ENCODE data around the gene HAUS8. TPM values are rescaled to one million over a fixed set of nuclear protein-coding genes. Genes with fewer than 3 reads are reported as not detected.
"Not testable (repeated sequence)": the region's sequence is repeated elsewhere in the genome, so short reads cannot be mapped to it uniquely, and the experiment has no call there.

HAUS8 gene
- total RNA-seq, 2 experiments from 2014 or later: 37.0 to 40.6 TPM

DNA sequence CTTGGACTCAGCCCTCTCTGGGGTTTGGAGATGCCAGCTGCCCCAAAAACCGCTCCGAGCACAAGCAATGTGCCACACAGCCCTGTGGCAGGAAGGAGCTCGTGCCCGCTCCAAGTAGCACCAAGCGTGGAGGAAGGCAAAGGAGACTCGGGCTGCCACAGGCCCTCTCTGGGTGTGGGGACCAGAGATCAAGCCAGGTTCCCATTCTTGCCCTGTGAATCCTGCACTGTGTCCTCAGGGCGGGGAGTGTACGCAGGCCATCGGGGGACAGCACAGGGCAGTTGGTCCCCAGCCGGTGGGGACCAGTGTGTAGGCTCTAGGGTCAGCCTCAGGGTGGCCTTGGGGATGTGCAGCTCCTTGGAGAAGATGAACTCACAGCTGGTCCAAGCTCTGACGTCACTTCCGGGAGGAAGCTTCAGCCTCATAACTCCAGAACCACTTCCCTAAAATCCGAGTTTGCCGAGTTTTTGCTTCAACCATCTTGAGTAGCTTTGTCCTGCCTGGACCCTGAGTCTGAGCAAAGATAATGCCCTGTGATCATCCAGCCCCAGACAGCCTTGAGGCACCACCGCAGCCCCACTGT is 39.3 kb downstream of the HAUS8 start:
- Mint-ChIP-seq H3K36me3 (ENCODE audit: low read depth) (no peaks in the 10 kb centered on the region), H3K27ac (no peak overlapping the region), H3K27me3 (no peaks in the 10 kb centered on the region), H3K9me3 (no peaks in the 10 kb centered on the region), H3K4me3 (no peak overlapping the region), H3K4me1 (no peaks in the 10 kb centered on the region)
- ChIA-PET CTCF (no interaction called here), POLR2A (no interaction called here)
- no peak for DNase-seq

DNA sequence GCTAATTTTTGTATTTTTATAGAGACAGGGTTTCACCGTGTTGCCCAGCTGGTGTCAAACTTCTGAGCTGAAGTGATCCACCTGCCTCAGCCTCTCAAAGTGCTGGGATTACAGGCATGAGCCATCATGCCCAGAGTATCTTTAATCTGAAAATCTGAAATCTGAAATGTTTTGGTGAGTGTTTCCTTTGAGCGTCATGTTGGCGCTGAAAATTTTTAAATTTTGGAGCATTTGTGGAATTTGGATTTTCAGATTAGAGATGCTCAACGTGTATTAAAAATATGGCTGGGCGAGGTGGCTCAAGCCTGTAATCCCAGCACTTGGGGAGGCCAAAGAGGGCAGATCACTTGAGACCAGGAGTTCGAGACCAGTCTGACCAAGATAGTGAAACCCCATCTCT is 43.5 kb downstream of the HAUS8 start:
- no peak overlapping the region for H3K4me3 Mint-ChIP-seq
- CTCF ChIA-PET: interaction anchor here (0.8 kb wide), 1 partner anchor 132 kb away, joined by 5 read pairs; no protein-coding TSS in a partner anchor
- H3K27ac Mint-ChIP-seq: no peak overlapping the region
- POLR2A ChIA-PET: no interaction called here
- H3K9me3 Mint-ChIP-seq: no peaks in the 10 kb centered on the region
- no peaks in the 10 kb centered on the region for H3K4me1 Mint-ChIP-seq
- H3K36me3 Mint-ChIP-seq (ENCODE audit: low read depth): no peaks in the 10 kb centered on the region
- no peak for DNase-seq
- H3K27me3 Mint-ChIP-seq: peaks cover 17% of the 10 kb centered on the region

DNA sequence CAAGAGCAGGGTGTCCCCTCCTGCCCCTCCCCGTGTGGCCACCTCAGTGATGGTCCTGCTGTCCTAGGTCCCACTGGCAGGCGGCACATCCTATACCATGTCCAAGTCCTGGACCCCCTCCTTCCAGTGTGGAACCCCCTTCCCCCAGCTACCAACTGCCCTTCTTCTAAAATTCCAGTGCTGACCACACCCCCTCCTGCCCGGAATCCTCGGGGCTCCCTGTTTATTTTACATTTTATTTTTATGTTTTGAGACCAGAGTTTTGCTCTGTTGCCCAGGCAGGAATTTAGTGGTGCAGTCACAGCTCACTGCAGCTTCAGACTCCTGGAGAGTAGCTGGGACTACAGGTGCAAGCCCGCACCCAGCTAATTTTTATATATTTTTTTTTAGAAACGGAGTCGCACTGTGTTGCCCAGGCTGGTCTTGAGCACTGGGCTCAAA is 47.7 kb downstream of the HAUS8 start:
- Mint-ChIP-seq H3K4me3 (no peak overlapping the region), H3K4me1 (peaks cover 5% of the 10 kb centered on the region), H3K36me3 (ENCODE audit: low read depth) (peaks cover 3% of the 10 kb centered on the region), H3K27ac (no peak overlapping the region), H3K9me3 (peaks cover 16% of the 10 kb centered on the region), H3K27me3 (peaks cover 48% of the 10 kb centered on the region)
- CTCF ChIA-PET: no interaction called here
- POLR2A ChIA-PET: no interaction called here
- no peak for DNase-seq

DNA sequence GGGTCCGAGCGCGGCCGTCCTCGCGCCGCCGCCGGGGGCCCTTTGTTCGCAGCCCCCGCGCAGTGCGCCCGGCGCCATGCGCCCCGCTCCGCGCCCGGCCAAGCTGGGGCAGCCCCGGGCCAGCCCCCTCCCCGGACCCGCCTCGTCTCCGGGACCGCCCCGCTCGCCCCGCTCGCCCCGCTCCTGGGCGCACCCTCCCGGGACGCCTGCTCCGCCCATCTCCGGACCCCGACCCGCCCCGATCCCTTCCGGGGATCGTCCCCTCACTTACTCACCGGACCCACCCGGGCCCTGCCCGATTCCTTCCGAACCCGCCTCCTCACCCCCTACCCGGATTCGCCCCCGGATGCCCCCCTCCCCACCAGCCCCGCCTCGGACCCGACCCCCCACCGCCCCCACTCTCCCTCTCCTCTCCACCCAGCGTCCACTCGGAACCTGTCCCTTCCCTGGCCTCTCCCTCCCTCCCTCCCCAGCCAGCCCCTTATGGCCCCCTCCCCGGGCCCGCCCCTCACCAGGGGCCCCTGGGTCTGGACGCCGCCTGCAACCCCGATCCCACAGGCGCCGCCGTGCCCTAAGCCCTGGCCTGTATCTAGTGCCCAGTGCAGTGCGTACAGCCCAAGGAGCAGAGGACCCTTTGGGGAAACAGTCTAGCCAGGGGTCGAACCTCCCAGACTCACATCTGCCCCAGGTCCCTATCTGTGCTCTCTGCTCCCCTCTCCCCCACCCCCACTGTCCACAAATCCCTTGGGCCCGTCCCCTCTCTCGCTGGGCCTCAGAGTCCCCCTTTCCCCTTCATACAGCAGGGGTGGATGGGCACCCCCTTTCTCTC is 48.3 kb downstream of the HAUS8 start, which contains the start of gene CPAMD8:
TSS of gene CPAMD8 (minus strand) at position 105 of the 829 bp plus-strand sequence. CDS start 168 bp downstream, outside the sequence.
- Mint-ChIP-seq H3K4me1 (peaks cover 5% of the 10 kb centered on the region), H3K27me3 (peaks cover 48% of the 10 kb centered on the region), H3K36me3 (ENCODE audit: low read depth) (peaks cover 3% of the 10 kb centered on the region), H3K9me3 (peaks cover 16% of the 10 kb centered on the region), H3K4me3 (no peak within 1 kb of the TSS), H3K27ac (no peak within 1 kb of the TSS)
- CTCF ChIA-PET: no interaction called here
- DNase-seq: no peak
- POLR2A ChIA-PET: no interaction called here

DNA sequence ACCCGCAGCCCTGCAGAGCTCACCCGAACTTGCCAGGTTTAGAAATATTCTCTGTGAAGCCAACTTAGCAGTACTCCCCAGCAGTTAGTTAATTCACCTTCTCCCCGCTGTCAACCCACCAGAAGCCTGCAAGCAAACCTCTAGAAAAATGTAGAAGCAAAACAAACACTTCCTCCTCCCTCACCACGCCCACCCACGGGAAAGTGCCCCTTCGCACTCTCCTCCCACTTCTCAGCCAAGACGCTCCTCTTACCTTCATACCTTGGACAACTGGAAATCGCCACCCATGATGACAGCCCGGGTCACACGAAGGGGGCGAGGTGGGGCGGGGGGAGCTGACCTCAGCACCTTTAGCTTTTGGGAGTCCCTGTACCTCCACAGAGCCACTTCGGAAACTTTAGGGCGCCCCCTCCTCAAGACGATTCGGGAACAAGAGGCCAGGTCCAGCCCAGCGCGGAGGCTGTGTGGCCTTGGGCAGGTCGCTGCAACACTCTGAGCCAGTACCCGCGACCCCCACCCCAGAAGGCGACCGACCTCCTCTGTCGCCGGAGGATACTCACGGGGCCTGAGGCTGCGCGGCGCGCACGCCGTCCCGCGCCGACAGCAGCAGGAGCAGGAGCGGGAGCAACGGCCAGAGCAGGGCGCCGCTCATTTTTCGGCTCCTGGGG is 49.1 kb downstream of the HAUS8 start:
- POLR2A ChIA-PET: no interaction called here

DNA sequence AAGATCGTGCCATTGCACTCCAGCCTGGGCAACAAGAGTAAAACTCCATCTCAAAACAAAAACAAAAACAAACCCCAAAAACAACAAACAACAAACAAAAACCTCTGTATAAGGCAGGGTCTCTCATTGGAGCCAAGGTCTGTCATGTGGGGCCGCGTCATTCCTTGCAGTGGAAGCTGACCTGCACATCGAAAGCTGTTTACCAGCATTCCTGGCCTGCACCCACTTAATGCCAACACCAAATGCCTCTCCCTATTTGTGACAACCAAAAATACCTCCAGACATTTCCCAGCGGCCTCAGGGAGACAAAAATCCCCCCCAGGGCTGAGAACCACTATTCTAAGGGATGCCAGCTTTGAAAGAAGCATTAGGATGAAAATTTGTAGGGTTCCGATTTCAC is 49.9 kb downstream of the HAUS8 start:
- ChIA-PET CTCF (no interaction called here), POLR2A (no interaction called here)
- Mint-ChIP-seq H3K36me3 (ENCODE audit: low read depth) (peaks cover 3% of the 10 kb centered on the region), H3K27me3 (peaks cover 48% of the 10 kb centered on the region), H3K9me3 (peaks cover 16% of the 10 kb centered on the region), H3K4me1 (peaks cover 5% of the 10 kb centered on the region), H3K4me3 (no peak overlapping the region), H3K27ac (no peak overlapping the region)
- no peak for DNase-seq

More for the DNA sequence above, 49.1 kb downstream of the HAUS8 start:
- H3K27ac Mint-ChIP-seq: no peak overlapping the region
- H3K27me3 Mint-ChIP-seq: peaks cover 48% of the 10 kb centered on the region
- DNase-seq: no peak
- CTCF ChIA-PET: no interaction called here
- peaks cover 16% of the 10 kb centered on the region for H3K9me3 Mint-ChIP-seq
- no peak overlapping the region for H3K4me3 Mint-ChIP-seq
- H3K4me1 Mint-ChIP-seq: peaks cover 5% of the 10 kb centered on the region
- peaks cover 3% of the 10 kb centered on the region for H3K36me3 Mint-ChIP-seq (ENCODE audit: low read depth)

DNA sequence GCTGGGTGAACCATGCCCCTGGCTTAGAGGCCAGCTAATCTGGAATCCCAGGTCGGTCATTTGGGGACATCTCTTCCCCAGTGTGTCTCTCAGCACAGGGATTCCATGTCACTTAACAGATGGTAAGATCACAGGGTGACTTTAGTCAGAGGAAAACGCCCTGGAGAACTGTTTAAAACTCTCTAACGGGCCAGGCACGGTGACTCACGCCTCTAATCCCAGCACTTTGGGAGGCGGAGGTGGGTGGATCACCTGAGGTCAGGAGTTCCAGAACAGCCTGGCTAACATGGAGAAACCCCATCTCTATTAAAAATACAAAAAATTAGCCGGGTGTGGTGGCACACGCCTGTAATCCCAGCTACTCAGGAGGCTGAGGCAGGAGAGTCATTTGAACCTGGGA is 50.3 kb downstream of the HAUS8 start:
- CTCF ChIA-PET; DNase-seq; H3K4me1 Mint-ChIP-seq; H3K4me3 Mint-ChIP-seq; H3K27ac Mint-ChIP-seq; H3K36me3 Mint-ChIP-seq (ENCODE audit: low read depth); POLR2A ChIA-PET: not testable (repeated sequence)
- Mint-ChIP-seq H3K27me3 (peaks cover 48% of the 10 kb centered on the region), H3K9me3 (peaks cover 16% of the 10 kb centered on the region)

DNA sequence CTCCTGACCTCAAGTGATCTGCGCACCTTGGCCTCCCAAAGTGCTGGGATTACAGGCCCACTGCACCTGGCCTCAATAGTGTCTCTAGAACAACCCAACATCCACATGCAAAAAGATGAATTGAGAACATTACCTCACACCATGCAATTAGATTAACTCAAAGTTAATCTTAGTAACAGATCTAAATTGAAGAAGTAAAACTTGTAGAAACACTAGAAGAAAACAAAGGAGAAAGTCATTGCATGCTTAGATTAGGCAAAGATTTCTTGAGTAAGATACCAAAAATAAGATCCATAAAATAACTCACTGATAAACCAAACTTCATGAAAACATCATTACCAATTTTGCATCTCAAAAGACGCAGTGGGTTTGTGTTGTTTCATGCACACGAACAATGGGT is 51.4 kb downstream of the HAUS8 start:
- H3K36me3 Mint-ChIP-seq (ENCODE audit: low read depth): peaks cover 3% of the 10 kb centered on the region
- H3K27me3 Mint-ChIP-seq: peaks cover 45% of the 10 kb centered on the region
- no peak overlapping the region for H3K27ac Mint-ChIP-seq
- CTCF ChIA-PET: no interaction called here
- H3K4me1 Mint-ChIP-seq: peaks cover 5% of the 10 kb centered on the region
- peaks cover 16% of the 10 kb centered on the region for H3K9me3 Mint-ChIP-seq
- H3K4me3 Mint-ChIP-seq: no peak overlapping the region
- DNase-seq: no peak
- POLR2A ChIA-PET: no interaction called here

DNA sequence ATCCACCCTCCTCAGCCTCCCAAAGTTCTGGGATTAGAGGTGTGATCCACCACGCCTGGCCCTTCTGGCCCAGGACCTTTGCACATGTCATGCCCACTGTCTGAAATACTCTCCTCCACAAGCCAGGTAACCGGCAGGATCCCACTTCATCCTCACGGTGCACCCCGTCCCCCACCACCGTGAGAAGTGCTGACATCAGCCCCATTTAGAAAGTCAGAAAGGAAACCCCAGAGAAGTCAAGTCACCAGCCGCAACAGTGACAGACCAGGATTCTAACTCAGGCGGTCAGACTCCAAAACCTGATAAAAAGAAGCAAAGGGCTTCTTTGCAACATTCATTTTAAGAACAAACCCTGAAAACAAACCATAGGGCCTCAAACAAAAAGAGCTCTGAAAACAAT is 52.5 kb downstream of the HAUS8 start:
- POLR2A ChIA-PET: no interaction called here
- Mint-ChIP-seq H3K4me1 (peaks cover 5% of the 10 kb centered on the region), H3K9me3 (peaks cover 16% of the 10 kb centered on the region), H3K36me3 (ENCODE audit: low read depth) (peaks cover 3% of the 10 kb centered on the region), H3K27ac (no peak overlapping the region), H3K27me3 (peaks cover 35% of the 10 kb centered on the region), H3K4me3 (no peak overlapping the region)
- no peak for DNase-seq
- CTCF ChIA-PET: no interaction called here

DNA sequence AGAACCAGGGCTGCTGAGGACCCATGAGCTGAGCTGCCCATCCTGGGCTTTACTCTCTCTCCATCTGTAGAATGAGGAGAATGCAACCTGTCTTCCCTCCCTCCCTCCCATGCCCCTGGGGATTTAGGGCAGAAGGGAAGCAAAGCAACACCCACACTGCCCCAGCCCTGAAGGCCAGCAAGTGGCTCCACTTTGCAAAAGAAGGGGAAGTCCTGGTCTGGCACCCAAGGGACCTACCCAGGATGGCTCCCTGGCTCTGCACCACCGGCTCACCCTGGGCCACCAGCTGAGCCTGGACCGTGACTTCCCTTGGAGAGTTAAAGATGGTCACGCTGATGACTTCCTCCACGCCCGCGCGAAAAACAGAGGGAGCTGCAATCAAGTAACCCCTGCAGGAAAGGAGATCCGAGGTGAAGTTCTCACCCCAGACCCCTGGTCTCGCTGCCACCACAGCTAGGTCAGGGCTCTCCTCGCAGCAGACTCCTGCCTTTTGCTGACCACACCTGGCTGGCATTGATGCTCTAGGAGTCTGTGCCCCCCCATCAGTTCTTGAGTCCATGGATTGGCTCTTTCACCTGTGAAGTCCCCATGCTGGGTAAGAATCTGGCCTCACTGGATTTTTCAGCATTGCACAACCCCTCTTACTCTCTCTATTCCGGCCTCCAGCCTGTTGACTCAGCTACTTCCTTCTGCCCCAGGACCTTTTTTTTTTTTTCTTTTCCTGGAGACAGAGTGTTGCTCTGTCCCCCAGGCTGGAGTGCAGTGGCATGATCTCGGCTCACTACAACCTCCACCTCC is 53.3 kb downstream of the HAUS8 start:
- H3K4me1 Mint-ChIP-seq: peaks cover 5% of the 10 kb centered on the region
- CTCF ChIA-PET: no interaction called here
- H3K27me3 Mint-ChIP-seq: peaks cover 31% of the 10 kb centered on the region
- POLR2A ChIA-PET: no interaction called here
- DNase-seq: no peak
- H3K36me3 Mint-ChIP-seq (ENCODE audit: low read depth): peaks cover 3% of the 10 kb centered on the region
- H3K4me3 Mint-ChIP-seq: no peak overlapping the region
- H3K27ac Mint-ChIP-seq: no peak overlapping the region
- peaks cover 16% of the 10 kb centered on the region for H3K9me3 Mint-ChIP-seq

DNA sequence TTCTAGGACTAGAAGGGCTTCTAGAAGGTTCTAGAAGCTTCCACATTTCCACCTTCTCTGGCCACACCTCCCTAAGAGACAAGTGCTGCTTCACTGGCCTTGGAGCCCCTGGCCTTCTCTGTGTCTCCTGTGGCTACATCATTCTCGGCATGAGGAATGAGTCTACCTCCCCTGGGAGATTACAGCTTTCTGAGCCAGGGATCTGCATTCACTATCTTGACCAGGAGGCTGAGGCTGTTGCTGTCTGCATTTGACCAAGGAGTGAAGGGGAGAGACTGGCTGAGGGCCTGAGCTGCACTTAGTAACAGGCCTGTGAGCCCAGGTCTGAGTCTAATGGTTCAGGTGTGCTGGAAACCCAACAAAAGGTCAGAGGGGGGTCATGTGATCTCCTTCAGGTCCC is 53.9 kb downstream of the HAUS8 start:
- no peak for DNase-seq
- CTCF ChIA-PET: no interaction called here
- Mint-ChIP-seq H3K36me3 (ENCODE audit: low read depth) (peaks cover 3% of the 10 kb centered on the region), H3K9me3 (peaks cover 16% of the 10 kb centered on the region), H3K27me3 (peaks cover 30% of the 10 kb centered on the region), H3K4me1 (peaks cover 5% of the 10 kb centered on the region), H3K27ac (no peak overlapping the region), H3K4me3 (no peak overlapping the region)
- POLR2A ChIA-PET: no interaction called here

DNA sequence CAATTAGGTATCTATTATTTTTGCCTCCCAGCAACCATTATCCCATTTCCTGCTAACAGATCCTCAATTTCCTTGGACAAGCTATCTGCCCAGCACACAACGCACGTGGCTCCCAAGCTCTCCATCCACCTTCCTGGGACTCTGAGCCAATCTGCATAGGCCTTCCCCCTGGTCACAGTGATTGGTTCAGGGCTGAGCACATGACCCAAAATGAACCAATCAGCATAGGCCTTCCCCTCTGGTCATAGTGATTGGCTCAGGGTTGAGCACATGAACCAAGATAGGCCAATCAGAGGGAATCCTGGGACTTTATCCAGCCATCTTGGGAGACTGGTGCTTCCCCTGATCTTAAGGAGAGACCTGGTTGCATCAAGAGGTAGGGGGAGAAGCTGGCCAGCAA is 54.4 kb downstream of the HAUS8 start:
- CTCF ChIA-PET: no interaction called here
- POLR2A ChIA-PET: no interaction called here
- no peak for DNase-seq
- H3K27ac Mint-ChIP-seq: no peak overlapping the region
- H3K4me3 Mint-ChIP-seq: no peak overlapping the region
- H3K9me3 Mint-ChIP-seq: peaks cover 16% of the 10 kb centered on the region
- H3K4me1 Mint-ChIP-seq: peaks cover 1% of the 10 kb centered on the region
- H3K36me3 Mint-ChIP-seq (ENCODE audit: low read depth): peaks cover 3% of the 10 kb centered on the region
- peaks cover 25% of the 10 kb centered on the region for H3K27me3 Mint-ChIP-seq

DNA sequence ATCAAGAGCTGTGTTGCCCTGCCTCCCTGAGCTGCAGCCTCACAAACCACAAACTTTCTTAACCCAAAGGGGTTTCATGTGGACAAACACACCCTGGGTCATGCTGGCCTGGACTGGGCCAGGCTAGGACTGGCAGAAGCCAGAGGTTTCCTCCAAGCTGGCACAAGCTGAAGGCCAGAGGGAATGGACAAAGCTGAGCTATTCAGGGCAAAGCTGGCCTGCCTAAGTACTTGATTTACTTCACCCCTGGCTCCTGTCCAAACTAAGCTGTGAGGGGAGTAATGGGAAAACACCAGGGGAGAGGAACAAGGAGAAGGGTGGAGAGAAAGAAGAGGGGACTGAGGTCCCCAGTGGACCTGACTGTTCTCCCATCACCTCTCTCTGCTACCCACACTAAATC is 54.9 kb downstream of the HAUS8 start:
- Mint-ChIP-seq H3K27ac (no peak overlapping the region), H3K27me3 (peaks cover 22% of the 10 kb centered on the region), H3K9me3 (peaks cover 16% of the 10 kb centered on the region), H3K4me1 (no peaks in the 10 kb centered on the region), H3K36me3 (ENCODE audit: low read depth) (peaks cover 3% of the 10 kb centered on the region), H3K4me3 (no peak overlapping the region)
- no peak for DNase-seq
- CTCF ChIA-PET: no interaction called here
- POLR2A ChIA-PET: no interaction called here

Data from activated CD4-positive, alpha-beta memory T cell treated with anti-CD3 and anti-CD28 coated beads, Interleukin-2, amount 10 ng/mL, durations not matched to agents 7 days and 5 days (primary cell).